ENCODE data around the gene SOX8. TPM values are rescaled to one million over a fixed set of nuclear protein-coding genes. Genes with fewer than 3 reads are reported as not detected.
A peak's percentile ranks its signal among the peaks of the same experiment; 100 is the strongest.

The SOX8 gene
- total and polyA plus RNA-seq, 2 donors from 2014 or later: 0.17 to 1.0 TPM

DNA sequence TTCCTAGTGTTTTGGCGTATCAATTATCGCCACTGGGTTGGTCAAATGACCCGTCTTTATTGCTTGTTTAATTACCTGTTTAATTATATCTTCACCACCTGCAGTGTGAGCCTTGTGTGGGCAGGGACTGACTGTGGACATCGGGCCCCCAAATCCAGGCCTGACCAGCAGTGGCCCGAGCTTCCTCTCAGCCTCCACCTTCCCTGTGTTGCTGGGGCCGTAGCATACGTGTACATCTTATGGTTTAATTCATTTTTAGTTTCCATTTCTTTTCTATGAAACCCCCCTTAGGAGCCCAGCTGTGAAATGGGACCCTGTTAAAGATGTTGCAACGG lies 9.6 kb upstream of the SOX8 start:
- Histone ChIP-seq H3K9ac (ENCODE audit: low read length in 3 of 3) (no peak overlapping the region), H3K4me1 (ENCODE audit: control insufficient read depth in 2 of 3, insufficient read depth in 2 of 3, low read depth in 1 of 3, low read length in 3 of 3) (peaks cover 0 to 11% (median 8%) of the 10 kb centered on the region in 3 donors), H3K4me3 (ENCODE audit: low read length in 3 of 3) (no peak overlapping the region), H3K9me3 (ENCODE audit: control insufficient read depth in 2 of 3, insufficient read depth in 1 of 3, low read length in 3 of 3) (no peaks in the 10 kb centered on the region), H3K36me3 (ENCODE audit: control insufficient read depth in 2 of 3, insufficient read depth in 3 of 3, low read length in 3 of 3) (no peaks in the 10 kb centered on the region), H3K27ac (ENCODE audit: low read depth in 2 of 2, low read length in 2 of 2) (no peak overlapping the region), H3K27me3 (ENCODE audit: control insufficient read depth, insufficient read depth, low read length) (no peaks in the 10 kb centered on the region)
- no peak for DNase-seq
- FAIRE-seq: no peak
- TF ChIP-seq, protein P1, sequence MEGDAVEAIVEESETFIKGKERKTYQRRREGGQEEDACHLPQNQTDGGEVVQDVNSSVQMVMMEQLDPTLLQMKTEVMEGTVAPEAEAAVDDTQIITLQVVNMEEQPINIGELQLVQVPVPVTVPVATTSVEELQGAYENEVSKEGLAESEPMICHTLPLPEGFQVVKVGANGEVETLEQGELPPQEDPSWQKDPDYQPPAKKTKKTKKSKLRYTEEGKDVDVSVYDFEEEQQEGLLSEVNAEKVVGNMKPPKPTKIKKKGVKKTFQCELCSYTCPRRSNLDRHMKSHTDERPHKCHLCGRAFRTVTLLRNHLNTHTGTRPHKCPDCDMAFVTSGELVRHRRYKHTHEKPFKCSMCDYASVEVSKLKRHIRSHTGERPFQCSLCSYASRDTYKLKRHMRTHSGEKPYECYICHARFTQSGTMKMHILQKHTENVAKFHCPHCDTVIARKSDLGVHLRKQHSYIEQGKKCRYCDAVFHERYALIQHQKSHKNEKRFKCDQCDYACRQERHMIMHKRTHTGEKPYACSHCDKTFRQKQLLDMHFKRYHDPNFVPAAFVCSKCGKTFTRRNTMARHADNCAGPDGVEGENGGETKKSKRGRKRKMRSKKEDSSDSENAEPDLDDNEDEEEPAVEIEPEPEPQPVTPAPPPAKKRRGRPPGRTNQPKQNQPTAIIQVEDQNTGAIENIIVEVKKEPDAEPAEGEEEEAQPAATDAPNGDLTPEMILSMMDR (IDR thresholded peaks at IDR 0.05; ENCODE audit: borderline replicate concordance, extremely low read depth, insufficient read depth): no peak
- intact Hi-C loops (cut with DNase I): no loop called here

GRCh38 chr16:972316-973002 lies 9.1 kb upstream of the SOX8 start:
- Histone ChIP-seq H3K27ac (ENCODE audit: low read depth in 2 of 2, low read length in 2 of 2) (no peak overlapping the region), H3K27me3 (ENCODE audit: control insufficient read depth, insufficient read depth, low read length) (no peaks in the 10 kb centered on the region), H3K4me3 (ENCODE audit: low read length in 3 of 3) (no peak overlapping the region), H3K4me1 (ENCODE audit: control insufficient read depth in 2 of 3, insufficient read depth in 2 of 3, low read depth in 1 of 3, low read length in 3 of 3) (peaks cover 0 to 11% (median 8%) of the 10 kb centered on the region in 3 donors), H3K9me3 (ENCODE audit: control insufficient read depth in 2 of 3, insufficient read depth in 1 of 3, low read length in 3 of 3) (no peaks in the 10 kb centered on the region), H3K36me3 (ENCODE audit: control insufficient read depth in 2 of 3, insufficient read depth in 3 of 3, low read length in 3 of 3) (no peaks in the 10 kb centered on the region), H3K9ac (ENCODE audit: low read length in 3 of 3) (no peak overlapping the region)
- intact Hi-C loops (cut with DNase I): no loop called here
- DNase-seq (peak in 1 of 5 donors; percentile 72), FAIRE-seq (no peak)
- TF ChIP-seq, protein P1 (IDR thresholded peaks at IDR 0.05; ENCODE audit: borderline replicate concordance, extremely low read depth, insufficient read depth): no peak

GRCh38 chr16:973366-973765 lies 8.2 kb upstream of the SOX8 start:
- H3K4me1 ChIP-seq (ENCODE audit: control insufficient read depth in 2 of 3, insufficient read depth in 2 of 3, low read depth in 1 of 3, low read length in 3 of 3): peaks cover 0 to 14% (median 8%) of the 10 kb centered on the region in 3 donors
- DNase-seq (no peak), FAIRE-seq (no peak)
- intact Hi-C loops (cut with DNase I): no loop called here
- no peak overlapping the region for H3K9ac ChIP-seq (ENCODE audit: low read length in 3 of 3)
- H3K4me3 ChIP-seq (ENCODE audit: low read length in 3 of 3): no peak overlapping the region
- H3K9me3 ChIP-seq (ENCODE audit: control insufficient read depth in 2 of 3, insufficient read depth in 1 of 3, low read length in 3 of 3): no peaks in the 10 kb centered on the region
- TF ChIP-seq, protein P1 (IDR thresholded peaks at IDR 0.05; ENCODE audit: borderline replicate concordance, extremely low read depth, insufficient read depth): no peak
- H3K27ac ChIP-seq (ENCODE audit: low read depth in 2 of 2, low read length in 2 of 2): no peak overlapping the region
- no peaks in the 10 kb centered on the region for H3K36me3 ChIP-seq (ENCODE audit: control insufficient read depth in 2 of 3, insufficient read depth in 3 of 3, low read length in 3 of 3)
- H3K27me3 ChIP-seq (ENCODE audit: control insufficient read depth, insufficient read depth, low read length): no peaks in the 10 kb centered on the region
